GM19240 (cell line): ENCODE measurements around the gene CDIPT.
"Not testable (repeated sequence)": the region's sequence is repeated elsewhere in the genome, so short reads cannot be mapped to it uniquely, and the experiment has no call there.

ENCODE experiments used
- DNase-seq: peaks from one replicate; pipeline ENCODE4 v3.0.0; 2011; ENCODE audit warnings: low spot score; ENCODE audit not compliant: insufficient read length

CDIPT gene

DNA sequence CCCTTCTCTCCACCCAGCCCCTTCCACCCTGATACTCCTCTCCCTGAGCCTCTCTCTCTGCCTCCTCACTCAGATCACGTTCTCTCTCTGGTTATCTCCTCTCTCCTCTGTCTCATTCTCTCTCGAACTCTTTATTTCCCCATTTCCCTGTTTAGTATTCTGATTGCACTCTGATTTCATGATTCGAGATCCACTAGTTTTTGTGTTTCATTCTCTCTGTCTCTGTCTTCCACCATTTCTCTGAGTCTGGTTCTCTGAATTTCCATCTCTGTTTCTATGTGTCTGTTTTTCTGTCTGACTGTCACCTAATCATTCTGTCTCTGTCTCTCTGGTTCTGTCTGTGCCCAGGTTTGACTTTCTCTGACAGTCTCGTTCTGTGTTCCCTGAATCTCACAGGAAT is 34.3 kb upstream of the CDIPT start:
- no peak for DNase-seq

DNA sequence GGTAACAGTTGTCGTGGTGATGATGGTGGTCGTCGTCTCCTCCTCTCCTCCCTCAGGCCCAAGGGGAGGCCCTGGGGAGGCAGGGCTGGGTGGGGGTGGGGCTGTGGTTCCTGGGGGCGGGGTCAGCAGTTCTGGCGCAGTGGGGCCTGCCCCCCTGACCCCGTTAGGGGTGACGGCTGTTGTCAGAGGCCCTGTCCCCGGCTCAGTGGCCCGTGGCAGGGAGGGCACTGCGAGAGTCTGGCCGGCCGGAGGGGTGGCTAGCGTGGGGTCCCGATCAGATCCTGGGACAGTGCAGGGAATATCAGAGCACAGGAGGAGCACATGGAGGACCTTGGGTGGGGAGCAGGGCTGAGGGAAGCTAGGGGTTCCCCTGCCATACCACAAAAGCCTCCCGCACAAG is 33.8 kb upstream of the CDIPT start:
- no peak for DNase-seq

DNA sequence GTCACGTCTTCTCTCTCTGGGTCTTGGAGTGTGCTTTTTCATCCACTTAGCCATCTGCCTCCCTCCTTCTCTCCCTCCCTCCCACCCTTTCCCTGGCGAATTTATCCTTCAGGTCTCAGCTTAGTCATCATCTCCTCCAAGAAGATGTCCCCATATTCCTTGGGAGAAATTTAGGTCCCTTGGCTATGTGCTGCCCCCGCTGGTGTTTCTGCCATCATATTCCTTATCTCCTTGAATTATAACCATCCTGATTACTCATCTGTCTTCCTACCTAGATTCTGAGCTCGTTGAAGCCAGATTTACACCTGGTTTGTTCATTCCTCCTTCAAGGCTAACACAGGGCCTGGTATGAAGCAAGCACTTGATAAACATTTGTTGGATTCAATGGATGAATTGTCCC is 31.3 kb upstream of the CDIPT start:
- DNase-seq: no peak

DNA sequence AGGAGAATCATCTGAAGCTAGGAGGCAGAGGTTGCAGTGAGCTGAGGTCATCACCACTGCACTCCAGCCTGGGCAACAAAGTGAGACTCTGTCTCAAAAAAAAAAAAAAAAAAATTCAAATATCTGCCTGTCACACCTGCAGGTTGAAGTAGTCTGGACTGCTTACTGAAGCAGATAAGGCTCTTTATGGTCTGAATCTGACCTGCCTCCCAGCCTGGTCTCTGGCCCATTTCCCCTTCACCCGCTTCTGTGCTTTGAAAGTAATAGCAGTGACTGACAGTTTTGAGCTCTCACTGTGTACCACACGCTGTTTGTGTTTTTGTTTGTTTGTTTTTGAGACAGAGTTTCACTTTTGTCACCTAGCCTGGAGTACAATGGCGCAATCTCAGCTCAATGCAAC is 30.5 kb upstream of the CDIPT start:
- no peak for DNase-seq

DNA sequence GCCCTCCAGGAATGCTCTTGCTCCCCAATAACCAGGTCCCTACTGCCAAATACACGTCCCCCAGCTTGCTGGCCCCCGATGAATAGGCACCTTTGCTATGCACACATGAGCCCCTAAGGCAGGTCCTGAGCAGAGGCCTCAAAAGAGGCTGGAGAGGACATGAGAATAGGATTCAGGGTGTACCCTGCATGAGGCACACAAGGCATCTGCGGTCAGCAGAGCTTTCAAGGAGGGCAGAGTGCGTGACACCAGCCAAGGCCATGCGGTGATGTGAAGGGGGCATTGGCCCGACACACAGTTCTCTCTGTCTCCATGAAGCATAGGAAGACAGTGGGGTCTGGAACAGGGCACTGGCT is 29.4 kb upstream of the CDIPT start:
- DNase-seq: no peak

DNA sequence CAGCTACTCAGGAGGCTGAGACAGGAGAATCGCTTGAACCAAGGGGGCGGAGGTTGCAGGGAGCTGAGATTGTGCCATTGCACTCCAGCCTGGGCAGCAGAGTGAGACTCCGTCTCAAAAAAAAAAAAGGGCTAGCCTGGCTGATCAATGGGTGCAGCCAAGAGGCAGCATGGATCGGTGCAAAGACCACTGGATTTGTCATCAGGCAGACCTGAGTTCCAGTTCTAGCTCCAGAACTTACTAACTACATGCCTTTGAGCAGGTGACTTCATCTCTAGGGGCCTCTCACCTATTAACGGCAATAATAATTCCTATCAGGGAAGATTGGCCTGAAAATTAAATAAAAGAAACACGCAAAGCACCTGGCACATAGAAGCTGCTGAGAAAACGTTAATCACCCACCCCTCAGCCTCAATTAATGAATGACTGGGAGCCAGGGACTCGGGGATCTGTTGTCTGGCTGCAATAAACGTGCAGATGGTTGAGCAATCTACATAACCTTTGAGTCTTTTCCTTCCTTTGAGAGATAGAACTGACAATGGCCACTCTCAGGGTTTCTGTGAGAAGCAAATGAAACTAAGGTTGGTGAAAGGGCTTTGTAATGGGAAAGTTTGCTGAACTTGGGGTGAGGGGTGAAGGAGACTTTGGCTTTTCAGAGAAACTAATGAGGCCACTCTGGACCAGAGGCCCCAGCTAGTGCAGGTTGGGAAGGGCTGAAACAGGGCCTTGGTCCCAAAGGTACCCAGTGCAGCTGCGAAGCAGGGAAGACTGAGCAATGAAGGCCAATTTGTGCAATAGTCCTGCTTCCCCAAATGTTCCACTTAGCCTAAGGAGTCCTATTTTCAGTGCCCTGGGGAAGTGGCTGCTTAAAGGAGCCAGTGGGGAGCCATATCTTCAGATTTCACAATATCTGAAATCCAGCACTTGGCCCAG is 28.8 kb upstream of the CDIPT start:
- no peak for DNase-seq

DNA sequence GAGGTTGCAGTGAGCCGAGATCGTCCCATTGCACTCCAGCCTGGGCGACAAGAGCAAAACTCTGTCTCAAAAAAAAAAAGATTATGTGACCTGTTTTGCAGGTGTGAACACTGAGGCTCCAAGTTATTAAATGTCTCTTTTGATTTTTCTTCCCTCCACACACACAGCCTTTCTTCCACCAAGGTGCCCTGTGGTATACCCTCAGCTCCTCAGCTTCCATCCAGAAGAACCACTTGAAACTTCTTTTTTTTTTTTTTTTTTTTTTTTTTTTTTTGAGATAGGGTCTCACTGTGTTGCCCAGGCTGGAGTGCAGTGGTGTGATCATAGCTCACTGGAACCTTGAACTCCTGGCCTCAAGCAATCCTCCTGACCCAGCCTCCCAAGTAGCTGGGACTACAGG is 26.3 kb upstream of the CDIPT start:
- not testable (repeated sequence) for DNase-seq

DNA sequence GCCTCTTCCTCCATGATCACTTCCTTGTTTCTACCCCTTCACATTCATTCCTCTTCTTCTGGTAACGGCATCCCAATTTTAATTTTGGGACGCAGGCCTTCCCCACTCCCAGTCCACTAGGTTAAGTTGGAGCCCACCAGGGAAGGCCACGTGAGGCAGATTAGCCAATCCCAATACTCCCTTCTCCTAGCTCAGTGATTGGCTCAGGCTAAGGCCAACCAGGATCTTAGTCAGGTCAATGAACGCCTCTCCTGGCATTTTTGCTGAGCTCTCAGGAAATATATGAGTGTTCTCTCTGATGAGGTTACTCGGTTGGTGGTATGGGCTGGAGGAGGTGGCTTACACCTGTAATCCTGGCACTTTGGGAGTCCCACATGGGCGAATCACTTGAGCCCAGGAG is 21.0 kb upstream of the CDIPT start:
- no peak for DNase-seq

DNA sequence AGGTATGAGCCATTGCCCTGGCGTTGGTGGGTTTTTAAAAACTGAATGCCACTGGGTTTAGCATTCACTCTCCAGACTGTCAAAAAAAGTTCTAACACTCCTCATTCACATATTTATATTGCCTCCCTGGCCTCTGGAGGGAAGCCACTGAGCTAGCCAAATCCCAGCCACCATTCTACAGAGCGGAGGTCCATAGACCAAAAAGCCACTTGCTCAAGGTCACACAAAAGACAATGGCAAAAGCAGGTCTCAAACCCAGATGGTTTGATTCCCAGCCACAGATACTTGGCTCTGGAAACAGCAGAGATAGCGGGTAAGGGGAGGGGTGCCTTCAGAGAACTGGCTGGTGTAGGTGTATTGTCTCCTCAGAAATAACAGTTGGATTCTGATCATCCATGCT is 18.0 kb upstream of the CDIPT start:
- DNase-seq: no peak

DNA sequence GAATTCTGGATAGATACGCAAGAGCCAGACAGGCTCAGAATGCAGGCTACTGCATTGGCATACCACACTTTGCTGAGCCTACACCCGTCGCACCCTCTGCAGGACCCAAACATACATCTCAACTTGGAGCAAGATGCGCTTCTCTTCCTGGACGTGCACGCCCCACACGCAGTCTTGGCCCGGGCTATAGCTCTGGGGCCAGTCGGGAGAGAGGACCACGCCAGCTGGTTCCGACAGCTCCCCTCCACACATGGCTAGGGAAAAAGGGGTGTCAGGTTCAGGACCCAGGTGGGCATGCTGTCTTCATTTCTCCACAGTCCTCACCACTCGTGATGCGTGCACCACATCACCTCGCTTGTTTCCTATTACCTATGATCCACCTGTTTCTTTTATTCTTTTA is 15.1 kb upstream of the CDIPT start:
- no peak for DNase-seq

DNA sequence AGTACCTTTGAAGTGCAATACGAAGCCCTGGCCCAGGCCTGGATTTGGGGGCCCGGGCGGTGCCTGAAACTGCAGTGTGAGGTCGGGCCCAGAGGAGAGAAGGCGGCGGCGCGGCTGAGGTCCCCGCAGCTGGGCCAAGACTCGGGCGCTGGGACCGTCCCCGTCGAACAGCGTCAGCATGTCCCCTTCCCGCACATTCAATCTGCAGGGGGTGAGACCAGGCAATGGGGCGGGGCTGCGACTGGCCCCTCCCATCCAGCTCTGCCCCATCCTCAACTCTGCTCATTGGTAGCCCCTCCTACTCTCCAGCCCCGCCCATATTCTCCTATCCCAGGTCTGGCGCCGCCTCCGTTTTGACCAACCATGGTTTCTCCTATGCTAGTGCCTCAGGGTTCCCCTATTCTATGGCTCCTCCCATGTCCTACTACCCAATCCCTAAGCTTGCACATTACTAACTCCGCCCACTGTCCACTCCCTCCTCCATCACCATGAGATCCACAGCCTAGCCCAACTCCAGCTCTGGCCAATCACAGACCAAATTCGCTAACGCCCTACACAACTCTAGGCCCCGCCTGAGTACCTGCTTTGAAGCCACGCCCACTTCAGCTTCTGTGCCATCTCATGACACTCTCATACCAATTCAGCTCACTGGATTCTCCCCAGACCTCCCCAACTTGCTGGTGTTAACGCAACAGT is 14.4 kb upstream of the CDIPT start:
- DNase-seq: no peak

DNA sequence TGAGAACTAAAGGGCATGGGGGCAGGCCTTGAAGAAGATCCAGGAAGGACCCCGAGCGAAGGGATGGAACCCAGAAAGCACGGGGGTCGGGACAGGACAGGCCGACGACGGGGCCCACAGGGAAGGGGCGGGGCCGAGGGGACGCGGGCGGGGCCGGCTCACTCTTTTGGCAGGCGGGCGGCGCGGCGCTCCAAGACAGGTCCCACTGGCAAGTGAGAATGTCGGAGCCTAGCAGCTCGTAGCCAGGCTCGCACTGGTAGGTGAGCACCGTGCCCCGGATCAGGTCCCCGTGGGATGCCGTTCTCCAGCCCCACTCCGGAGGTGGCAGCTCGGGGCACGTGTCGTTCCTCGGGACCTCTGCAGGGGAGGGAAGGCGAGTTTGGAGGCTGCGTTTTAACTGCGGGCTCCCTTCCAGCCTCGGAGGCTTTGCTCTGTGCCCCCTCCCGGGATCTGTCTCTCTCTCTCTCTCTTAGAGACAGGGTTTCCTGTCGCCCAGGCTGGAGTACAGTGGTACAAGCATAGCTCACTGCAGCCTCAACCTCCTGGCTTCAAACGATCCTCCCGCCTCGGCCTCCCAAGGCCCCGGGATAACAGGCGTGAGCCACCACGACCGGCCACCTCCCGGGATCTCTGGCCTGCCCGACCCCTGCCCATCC is 13.7 kb upstream of the CDIPT start:
- no peak for DNase-seq

DNA sequence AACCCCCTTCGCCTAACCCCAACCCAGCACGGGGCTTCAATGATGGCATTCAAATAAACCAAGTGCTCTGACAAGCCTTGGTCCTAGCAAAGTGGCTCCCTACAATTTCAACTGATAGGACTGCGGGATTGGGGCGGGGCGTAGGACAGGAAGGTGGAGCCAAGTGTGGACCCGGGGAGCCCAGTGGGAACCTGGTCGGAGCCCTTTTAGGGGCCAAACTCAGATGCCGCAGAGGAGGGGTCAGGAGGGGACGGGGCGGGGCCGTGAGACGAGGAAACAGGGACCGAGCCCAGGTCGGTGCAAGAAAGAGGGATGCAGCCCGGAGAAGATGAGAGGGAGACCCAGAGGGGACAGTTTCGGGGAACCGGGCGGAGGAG is 13.2 kb upstream of the CDIPT start:
- DNase-seq: no peak

DNA sequence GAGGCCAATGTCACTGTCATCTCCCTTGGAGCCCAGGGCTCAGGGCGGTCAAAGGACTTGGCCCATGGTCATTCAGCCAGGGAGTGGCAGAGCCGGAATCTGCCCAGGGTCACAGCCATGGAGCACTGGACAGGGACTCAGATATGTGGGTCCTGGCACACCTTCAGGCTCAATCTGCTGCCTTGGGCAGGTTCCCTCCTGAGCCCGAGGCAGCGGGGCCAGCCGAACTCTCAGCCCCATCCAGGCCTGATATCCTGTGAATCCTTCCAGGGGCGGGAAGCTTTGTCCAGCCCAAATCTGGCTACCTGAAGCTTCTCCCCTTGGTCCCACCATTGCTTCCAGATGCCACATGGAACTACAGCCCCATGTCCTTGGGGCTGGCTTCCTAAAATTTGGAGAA is 12.2 kb upstream of the CDIPT start:
- no peak for DNase-seq

DNA sequence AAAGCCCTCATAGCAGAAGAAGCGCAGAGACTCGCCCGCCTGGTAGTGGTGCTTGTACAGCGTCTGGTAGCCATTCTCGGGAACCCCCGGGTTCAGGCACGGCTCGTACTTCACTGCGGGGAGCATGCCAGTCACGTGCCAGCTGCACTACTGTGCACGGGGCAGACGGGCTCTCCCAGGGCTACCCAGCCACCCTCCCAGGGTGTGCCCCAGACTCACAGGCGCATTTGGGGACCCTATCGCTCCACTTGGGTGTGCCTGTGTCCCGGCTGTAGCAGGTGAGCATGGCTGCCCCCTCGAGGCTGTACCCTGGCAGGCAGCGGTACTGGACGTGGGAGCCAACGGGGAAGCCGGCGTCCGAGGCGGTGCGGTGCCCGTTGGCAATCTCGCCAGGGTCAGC is 10.3 kb upstream of the CDIPT start:
- no peak for DNase-seq

DNA sequence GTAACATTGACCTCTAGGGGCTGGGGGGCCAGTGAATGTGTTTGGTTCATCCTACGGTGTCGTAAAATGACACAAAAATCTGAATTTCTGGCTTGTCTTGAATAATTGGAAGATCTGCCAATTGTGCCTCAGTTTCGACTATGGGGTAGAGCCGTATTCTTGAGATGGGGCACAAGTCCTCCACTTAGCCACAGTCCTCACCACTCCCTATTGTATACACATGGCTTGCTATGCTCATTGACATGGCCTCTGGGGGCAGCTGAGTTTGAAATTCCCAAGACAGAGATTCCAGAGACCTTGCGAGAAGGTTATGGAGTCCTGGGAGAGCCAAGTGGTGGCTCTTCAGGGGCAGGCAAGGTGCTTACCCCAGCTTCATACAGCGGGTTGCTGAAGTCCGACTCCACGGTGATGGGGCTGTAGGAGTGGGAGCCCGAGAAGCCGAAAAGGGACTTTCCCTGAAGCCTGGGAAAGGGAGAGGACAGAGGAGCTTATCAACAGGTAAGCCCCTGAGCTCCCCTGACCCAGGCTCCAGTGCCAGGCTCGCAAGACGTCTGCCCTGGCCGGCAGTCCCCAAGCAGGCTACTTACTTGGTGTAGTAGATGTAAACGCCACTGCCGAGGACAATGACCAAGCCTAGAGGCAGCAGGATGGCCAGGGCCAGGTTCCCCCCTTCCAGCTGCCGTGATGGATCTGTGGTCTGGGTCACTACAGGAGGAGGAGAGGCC is 9.0 kb upstream of the CDIPT start:
- DNase-seq: no peak

DNA sequence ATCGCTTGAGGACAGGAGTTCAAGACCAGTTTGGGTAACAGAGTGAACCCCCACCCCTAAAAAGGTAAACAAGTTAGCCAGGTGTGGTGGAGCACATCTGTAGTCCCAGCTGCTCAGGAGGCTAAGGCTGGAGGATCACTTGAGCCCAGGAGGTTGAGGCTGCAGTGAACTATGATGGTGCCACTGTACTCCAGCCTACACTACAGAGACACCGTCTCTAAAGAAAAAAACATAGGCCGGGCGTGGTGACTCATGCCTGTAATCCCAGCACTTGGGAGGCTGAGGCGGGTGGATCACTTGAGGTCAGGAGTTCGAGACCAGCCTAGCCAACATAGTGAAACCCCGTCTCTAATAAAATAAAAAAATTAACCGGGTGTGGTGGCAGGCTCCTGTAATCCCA is 6.0 kb upstream of the CDIPT start:
- DNase-seq: not testable (repeated sequence)

DNA sequence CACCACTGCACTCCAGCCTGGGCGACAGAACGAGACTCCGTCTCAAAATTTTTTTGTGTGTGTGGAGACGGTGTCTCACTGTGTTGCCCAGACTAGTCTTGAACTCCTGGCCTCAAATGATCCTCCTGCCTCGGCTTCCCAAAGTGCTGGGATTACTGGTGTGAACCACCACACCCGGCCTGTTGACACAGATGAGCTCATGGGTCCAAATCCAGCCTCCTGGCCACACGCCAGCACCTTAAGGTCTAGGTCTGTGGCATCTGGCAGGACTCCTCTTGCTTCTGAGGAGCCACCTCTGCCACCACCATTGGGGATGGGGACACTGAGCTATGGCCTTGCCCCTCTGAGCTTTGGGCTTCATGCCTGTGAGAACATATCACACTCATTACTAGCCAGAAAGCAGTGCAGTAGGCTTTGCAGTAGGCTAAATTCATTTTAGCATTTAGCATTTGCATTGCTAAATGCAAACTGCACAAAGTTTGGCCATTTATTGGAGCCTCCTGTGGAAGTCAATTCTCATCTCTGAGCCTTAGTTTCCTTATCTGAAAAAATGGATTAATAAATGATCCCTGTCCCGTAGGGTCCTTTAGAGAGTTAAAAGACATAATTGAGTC is 5.5 kb upstream of the CDIPT start:
- DNase-seq: no peak

DNA sequence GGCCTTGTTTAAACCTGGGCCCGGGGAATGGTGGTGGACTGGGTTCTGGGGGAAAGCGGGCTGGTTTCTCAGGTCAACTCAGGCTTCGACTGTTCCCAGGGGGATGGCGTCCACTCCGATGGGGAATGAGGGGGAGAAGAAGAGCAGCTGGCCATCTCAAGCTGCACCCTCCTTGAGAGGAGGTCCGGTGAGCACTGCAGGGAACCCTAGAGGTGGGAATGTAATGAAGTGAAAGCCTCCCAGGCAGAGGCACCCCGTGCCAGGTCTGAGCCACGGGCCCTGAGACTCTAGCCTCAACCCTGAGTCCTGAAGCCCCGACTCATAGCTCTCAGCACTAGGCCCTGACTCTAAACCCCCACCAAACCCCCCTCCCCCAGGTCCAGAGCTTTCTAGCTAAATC is 1.2 kb upstream of the CDIPT start:
- DNase-seq: no peak

DNA sequence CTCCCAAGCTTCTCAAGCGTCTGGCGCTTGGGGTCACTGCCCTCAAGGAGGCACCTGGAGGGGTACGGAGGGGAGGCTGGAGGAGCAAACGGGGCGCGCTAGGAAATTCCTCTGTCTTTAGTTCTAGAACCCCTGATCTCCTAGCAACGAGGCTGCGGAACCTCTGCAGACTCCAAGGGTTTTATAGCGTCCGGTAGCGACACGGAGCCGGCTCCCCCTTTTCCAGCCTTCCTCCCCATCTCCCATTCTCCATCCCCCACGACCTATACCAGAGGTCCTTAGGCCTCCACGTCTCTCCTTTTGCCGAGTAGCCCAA is 601 bp upstream of the CDIPT start:
- no peak for DNase-seq

DNA sequence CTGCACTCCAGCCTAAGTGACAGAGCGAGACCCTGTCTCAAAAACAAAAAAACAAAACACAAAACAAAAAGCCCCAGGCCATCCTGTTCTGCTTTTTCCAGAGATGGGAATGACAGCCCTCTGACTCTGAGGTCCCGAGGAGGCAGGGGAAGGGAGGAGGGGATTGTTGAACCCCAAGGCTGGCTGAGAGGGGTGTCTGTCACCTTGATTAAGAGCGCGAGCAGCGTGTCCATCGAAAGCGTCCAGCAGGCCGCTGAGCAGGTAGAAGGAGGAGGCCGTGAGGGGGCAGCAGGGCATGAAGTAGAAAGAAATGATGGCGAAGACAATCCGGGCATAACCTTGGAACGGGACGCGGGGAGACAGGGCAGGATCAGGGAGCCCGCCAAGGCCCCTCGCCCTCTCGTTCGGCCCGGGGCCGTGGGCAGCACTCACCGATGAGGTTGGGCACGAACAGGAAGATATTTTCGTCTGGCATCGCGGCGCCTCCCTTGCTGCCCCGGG is 593 bp downstream of the CDIPT start:
- no peak for DNase-seq
